Measurements from ENCODE around the gene GARIN5B.

GARIN5B gene

DNA sequence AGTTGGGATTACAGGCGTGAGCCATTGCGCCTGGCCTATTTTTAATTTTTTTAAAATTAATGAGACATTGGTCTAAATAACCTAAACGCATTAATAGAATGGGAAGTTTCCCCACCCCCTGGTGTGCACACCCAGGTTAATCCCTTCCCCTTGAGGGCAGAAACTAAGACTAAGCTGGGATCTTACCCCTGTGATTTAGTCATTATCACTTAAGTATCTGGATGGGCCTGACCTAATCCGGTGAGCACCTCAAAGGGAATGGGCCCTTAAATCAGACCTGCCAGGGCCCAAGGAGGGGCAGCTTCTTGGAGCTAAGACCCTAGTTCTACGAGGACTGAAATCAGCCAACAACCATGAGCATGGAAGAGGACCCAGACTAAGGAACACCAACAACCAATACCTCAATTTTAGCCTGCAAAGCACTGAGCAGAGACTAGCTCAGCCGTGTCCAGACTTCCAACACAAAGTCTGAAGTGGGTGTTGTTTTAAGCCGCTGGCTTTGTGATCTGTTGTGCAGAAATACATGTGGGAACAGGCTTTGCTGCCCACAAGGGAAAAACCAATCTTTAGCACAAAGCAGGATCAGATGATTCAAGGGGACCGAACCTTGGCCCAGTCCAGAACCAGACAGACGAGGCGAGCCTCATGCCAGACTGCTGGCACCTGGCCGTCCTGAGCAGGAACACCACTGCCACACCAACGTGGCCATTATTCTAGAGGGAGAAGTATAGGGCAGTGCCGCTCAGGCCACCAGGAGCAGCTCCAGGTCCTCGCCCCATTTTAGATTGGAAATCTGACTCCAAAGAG is 37.4 kb upstream of the GARIN5B start:
- H3K4me3 ChIP-seq (ENCODE audit: low read depth, low read length, poor library complexity, severe bottlenecking), result no peak overlapping the region
- peaks cover 17% of the 10 kb centered on the region for H3K4me1 ChIP-seq (ENCODE audit: insufficient read depth, low read length, severe bottlenecking)
- no peaks in the 10 kb centered on the region for H3K27me3 ChIP-seq (ENCODE audit: insufficient read depth, low read length)
- no peaks in the 10 kb centered on the region for H3K9me3 ChIP-seq (ENCODE audit: low read length)
- no peak overlapping the region for H2AFZ ChIP-seq (ENCODE audit: low read length)
- no peaks in the 10 kb centered on the region for H3K9me2 ChIP-seq (ENCODE audit: low read depth, low read length)
- no peaks in the 10 kb centered on the region for H4K20me1 ChIP-seq (ENCODE audit: insufficient read depth, low read length)
- H3K4me2 ChIP-seq (ENCODE audit: low read length), result no peak overlapping the region
- 0 out of 2 replicates have a peak, but pooled peaks cover 1% of the 10 kb centered on the region for H3K79me2 ChIP-seq (ENCODE audit: insufficient read depth, low read length)
- H3K36me3 ChIP-seq (ENCODE audit: insufficient read depth, low read length), result peaks cover 46% of the 10 kb centered on the region
- no peak overlapping the region for H3K27ac ChIP-seq (ENCODE audit: low read depth, low read length, poor library complexity, severe bottlenecking)
- no peak overlapping the region for H3K9ac ChIP-seq (ENCODE audit: low read length)
- TF ChIP-seq, protein P1, sequence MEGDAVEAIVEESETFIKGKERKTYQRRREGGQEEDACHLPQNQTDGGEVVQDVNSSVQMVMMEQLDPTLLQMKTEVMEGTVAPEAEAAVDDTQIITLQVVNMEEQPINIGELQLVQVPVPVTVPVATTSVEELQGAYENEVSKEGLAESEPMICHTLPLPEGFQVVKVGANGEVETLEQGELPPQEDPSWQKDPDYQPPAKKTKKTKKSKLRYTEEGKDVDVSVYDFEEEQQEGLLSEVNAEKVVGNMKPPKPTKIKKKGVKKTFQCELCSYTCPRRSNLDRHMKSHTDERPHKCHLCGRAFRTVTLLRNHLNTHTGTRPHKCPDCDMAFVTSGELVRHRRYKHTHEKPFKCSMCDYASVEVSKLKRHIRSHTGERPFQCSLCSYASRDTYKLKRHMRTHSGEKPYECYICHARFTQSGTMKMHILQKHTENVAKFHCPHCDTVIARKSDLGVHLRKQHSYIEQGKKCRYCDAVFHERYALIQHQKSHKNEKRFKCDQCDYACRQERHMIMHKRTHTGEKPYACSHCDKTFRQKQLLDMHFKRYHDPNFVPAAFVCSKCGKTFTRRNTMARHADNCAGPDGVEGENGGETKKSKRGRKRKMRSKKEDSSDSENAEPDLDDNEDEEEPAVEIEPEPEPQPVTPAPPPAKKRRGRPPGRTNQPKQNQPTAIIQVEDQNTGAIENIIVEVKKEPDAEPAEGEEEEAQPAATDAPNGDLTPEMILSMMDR (IDR thresholded peaks at IDR 0.05; ENCODE audit: low read length), result no peak
- no peaks in the 10 kb centered on the region for H3F3A ChIP-seq (ENCODE audit: insufficient read depth, low read length)

DNA sequence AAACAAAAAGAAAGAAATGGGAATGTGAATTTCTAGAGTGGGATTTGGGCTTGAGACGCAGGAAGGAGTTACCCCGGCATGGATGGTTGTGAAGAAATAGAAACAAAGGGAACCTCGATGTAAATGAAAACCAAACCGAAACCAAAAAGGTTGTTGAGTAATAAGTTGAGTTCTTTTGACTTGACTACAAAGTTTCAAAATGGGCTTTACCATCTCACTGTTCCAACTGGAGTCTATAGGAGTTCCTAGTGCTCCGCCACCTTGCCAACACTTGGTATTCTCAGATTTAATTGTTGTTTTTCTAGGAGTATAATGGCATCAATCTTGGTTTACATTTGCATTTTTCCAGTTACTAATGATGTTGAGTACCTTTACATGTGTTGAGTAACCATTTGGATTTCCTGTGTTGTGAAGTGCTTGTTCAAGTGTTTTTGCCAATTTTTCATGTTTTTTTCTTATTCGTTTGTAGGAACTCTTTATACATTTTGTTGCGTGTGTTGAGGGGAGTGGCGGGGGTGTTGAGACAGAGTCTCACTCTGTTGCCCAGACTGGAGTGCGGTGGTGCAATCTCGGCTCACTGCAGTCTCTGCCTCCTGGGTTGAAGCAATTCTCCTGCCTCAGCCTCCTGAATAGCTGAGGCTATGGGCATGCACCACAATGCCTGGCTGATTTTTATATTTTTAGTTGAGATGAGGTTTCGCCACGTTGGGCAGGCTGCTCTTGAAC is 35.3 kb upstream of the GARIN5B start:
- TF ChIP-seq EZH2 (IDR thresholded peaks at IDR 0.05; ENCODE audit: borderline replicate concordance, low read length), result no peak
- TF ChIP-seq, protein P1 (IDR thresholded peaks at IDR 0.05; ENCODE audit: low read length), result no peak
- Histone ChIP-seq H3K9ac (ENCODE audit: low read length) (no peak overlapping the region), H3K4me2 (ENCODE audit: low read length) (0 out of 2 replicates have a peak overlapping the region, but pooled peaks have one; percentile 11), H3K79me2 (ENCODE audit: insufficient read depth, low read length) (no peaks in the 10 kb centered on the region), H3K36me3 (ENCODE audit: insufficient read depth, low read length) (peaks cover 29% of the 10 kb centered on the region), H3K9me2 (ENCODE audit: low read depth, low read length) (no peaks in the 10 kb centered on the region), H3K9me3 (ENCODE audit: low read length) (no peaks in the 10 kb centered on the region), H3K27me3 (ENCODE audit: insufficient read depth, low read length) (no peaks in the 10 kb centered on the region), H4K20me1 (ENCODE audit: insufficient read depth, low read length) (no peaks in the 10 kb centered on the region), H3K4me1 (ENCODE audit: insufficient read depth, low read length, severe bottlenecking) (peaks cover 10% of the 10 kb centered on the region), H3K4me3 (ENCODE audit: low read depth, low read length, poor library complexity, severe bottlenecking) (no peak overlapping the region), H2AFZ (ENCODE audit: low read length) (no peak overlapping the region), H3F3A (ENCODE audit: insufficient read depth, low read length) (no peaks in the 10 kb centered on the region), H3K27ac (ENCODE audit: low read depth, low read length, poor library complexity, severe bottlenecking) (no peak overlapping the region)

DNA sequence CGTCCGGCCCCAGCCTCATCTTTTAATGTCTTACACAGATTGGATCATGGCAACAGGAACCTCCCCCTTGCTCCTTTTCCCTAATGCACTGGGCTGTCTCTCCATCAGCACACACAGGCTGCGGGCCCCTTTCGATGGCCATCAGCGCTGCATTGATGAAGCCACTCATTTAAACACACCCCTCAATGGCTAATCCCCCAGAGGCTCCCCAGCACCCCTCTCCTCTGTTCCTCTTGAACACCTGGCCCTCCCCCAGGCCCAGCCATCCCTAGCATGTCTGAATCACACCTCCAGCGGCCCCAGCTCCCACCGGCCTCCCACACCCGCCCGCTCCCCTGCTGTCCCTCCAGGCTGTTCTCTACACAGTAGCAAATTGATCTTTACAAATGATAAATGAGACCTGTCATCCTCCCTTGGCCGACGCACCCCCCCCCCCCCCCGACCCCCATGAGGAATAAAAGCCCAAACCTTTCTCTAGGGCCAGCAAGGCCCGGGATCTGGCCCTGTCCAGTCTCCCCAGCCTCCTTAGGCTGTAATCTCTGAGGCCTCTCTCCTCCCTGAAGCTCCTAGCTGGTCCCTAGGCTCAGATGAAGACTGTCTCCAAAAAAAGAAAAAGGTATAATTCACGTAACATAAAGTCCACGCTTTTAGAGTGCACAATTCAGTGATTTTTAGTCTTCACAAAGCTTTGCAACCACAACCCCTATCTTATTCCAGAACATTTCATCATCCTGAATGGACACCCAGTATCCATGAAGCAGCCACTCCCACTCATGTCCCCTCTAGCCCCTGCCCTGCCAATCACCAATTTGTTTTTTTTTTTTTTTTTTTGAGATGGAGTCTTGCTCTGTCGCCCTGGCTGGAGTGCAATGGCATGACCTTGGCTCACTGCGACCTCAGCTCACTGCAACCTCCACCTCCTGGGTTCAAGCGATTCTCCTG is 30.0 kb upstream of the GARIN5B start:
- no peaks in the 10 kb centered on the region for H4K20me1 ChIP-seq (ENCODE audit: insufficient read depth, low read length)
- no peak overlapping the region for H3K4me3 ChIP-seq (ENCODE audit: low read depth, low read length, poor library complexity, severe bottlenecking)
- H3F3A ChIP-seq (ENCODE audit: insufficient read depth, low read length), result no peaks in the 10 kb centered on the region
- no peak overlapping the region for H3K9ac ChIP-seq (ENCODE audit: low read length)
- TF ChIP-seq EZH2 (IDR thresholded peaks at IDR 0.05; ENCODE audit: borderline replicate concordance, low read length), result no peak
- TF ChIP-seq, protein P1 (IDR thresholded peaks at IDR 0.05; ENCODE audit: low read length), result no peak
- H3K9me2 ChIP-seq (ENCODE audit: low read depth, low read length), result no peaks in the 10 kb centered on the region
- no peaks in the 10 kb centered on the region for H3K9me3 ChIP-seq (ENCODE audit: low read length)
- no peak overlapping the region for H3K27ac ChIP-seq (ENCODE audit: low read depth, low read length, poor library complexity, severe bottlenecking)
- no peaks in the 10 kb centered on the region for H3K27me3 ChIP-seq (ENCODE audit: insufficient read depth, low read length)
- peaks cover 14% of the 10 kb centered on the region for H3K4me1 ChIP-seq (ENCODE audit: insufficient read depth, low read length, severe bottlenecking)
- no peak overlapping the region for H3K4me2 ChIP-seq (ENCODE audit: low read length)
- H3K79me2 ChIP-seq (ENCODE audit: insufficient read depth, low read length), result no peaks in the 10 kb centered on the region
- H2AFZ ChIP-seq (ENCODE audit: low read length), result no peak overlapping the region
- peaks cover 30% of the 10 kb centered on the region for H3K36me3 ChIP-seq (ENCODE audit: insufficient read depth, low read length)
